T-helper 1 cell treated with Interleukin-12 subunit alpha and Interleukin-12 subunit beta and Interleukin-4 antibody, amounts not matched to agents 30 ng/mL and 1 ng/mL, for 36 hours (primary cell): ENCODE measurements around the gene PHLPP1. TPM values are rescaled to one million over a fixed set of nuclear protein-coding genes. Genes with fewer than 3 reads are reported as not detected.

Experiments
- intact Hi-C: fragments of 100-400 bp; cut with micrococcal nuclease; formaldehyde crosslinking; loops from one replicate; pipeline ENCODE4 v1.15.1; 2024
- total RNA-seq: library from RNA; stranded (reverse); gene quantifications from 2 replicates; pipeline ENCODE4 v1.2.3, GENCODE V29; 2022

PHLPP1 gene
- total RNA-seq, 1 donor from 2014 or later: 8.1 TPM

DNA sequence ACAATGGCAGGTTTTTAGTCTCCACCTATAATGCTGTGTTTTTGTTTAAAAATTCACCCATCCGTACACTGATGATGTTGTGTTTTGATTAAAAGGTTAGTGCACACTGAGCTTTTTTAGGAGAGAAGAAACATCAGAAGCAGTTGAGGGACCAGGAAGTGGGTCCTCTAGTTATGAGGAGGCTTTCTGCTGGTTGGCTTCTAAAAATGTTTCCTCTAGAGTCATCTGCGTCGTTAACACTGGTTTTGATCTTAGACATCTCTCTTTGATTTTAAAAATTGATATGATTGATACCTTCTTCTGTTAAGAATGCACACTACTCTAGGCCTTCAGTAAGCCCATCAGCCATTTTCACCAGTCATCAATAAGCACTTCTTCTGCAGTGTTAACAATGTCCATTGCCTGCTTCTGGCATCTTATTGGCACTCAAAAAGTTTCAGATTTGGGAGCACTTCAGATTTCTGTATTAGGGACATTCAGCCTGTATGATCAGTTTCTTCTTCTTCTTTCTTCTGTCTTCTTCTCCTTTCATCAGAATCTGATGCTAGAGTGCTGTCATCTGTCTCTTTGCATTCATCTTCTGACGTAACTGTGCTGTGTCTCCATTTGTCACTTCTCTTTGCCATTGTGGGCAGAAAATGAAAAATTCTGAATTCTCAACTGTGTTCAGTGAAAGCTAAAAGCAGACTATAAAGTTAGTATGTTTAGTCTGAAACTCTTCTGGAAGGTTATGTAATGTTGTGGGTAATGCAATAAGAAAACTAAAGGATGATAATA lies 56.3 kb downstream of the PHLPP1 start:
- intact Hi-C loops: no loop called here

DNA sequence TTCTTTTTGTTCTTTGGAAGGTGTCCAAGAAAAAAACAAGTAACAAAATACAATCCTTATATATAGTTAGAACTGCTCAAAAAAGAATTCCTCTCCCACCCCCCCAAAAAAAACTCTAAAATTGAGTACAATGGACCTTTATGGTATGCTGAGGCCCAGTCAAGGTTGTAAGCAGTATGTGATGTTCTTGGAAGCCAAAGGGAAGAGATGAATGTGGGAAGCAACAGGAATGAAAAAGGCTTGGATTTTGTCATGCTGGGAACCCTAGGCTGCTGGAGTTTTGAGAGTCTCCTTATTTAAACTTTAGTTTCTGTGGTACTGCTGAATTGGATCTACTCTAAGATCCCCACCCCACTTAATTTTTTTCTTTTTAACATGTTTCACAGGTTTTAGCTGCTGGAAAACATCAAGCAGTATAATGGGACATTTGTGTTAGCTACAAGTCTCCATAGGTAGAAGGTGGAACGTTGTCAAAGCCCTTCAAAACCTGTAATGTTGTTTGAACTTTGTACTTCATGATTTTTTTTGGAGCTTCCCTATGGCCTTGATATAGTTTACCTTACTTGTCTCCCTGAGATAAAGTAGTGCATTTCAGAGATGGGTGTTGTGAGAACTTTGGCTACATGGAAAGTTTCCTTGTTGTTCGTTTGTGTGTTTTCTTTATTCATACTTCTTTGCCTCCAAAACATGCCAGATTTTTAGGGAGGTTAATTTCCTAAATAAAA lies 57.7 kb downstream of the PHLPP1 start:
- intact Hi-C loops: no loop called here

DNA sequence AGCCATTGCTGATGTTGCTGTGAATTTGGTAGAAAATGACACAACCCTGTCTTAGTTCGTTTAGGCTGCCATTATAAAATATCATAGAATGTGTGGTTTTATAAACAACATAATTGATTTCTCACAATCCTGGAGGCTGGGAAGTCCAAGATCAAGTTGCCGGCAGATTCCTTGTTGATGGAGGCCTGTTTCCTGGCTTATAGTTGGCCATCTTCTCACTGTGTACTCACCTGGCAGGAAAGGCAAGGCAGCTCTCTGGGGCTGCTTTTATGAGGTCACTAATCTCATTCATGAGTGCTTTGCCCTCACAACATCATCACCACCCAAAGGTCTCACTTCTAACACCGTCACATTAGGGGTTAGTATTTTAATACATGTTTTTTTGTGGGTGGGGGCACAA lies 58.4 kb downstream of the PHLPP1 start:
- intact Hi-C loops: no loop called here

DNA sequence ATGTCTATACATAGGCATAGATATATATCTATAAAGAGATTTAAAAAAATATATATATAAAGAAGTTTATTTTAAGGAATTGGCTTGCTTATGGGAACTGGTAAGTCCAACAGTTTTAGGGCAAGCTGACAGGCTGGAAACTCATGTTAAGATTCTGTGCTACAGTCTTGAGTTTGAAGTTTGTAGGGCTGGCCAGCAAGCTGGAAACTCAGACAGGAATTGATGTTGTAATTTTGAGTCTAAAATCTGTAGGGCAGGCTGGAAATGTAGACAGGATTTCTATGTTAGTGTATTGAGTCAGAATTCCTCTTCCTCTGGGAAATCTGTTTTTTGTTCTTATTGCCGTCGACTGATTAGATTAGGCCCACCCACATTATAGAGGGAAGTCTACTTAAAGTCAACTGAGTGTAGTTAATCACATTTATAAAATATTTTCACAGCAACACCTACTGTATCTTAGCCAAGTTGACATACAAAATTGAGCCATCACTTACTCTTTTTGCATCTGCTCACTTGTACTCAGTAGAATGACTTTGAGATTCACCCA lies 60.8 kb downstream of the PHLPP1 start:
- intact Hi-C loops: no loop called here

DNA sequence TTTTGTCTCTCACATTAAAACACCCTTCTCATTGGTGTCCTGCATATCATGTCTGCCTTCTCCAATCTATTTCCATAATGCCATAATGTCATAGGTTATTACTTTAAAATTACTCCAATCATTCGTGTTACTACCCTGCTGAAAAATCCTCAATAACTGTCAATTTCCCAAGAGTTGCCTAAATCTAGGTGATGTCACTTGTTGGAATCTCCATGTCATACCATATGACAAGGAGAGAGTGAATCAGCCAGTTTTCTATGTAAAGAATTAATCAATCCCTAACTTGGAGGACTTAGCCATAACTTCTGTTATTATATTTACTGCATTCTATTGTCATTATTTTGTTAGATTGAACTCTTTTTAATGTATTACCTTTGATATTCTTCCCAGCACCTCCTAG lies 62.5 kb downstream of the PHLPP1 start:
- intact Hi-C loops: no loop called here

DNA sequence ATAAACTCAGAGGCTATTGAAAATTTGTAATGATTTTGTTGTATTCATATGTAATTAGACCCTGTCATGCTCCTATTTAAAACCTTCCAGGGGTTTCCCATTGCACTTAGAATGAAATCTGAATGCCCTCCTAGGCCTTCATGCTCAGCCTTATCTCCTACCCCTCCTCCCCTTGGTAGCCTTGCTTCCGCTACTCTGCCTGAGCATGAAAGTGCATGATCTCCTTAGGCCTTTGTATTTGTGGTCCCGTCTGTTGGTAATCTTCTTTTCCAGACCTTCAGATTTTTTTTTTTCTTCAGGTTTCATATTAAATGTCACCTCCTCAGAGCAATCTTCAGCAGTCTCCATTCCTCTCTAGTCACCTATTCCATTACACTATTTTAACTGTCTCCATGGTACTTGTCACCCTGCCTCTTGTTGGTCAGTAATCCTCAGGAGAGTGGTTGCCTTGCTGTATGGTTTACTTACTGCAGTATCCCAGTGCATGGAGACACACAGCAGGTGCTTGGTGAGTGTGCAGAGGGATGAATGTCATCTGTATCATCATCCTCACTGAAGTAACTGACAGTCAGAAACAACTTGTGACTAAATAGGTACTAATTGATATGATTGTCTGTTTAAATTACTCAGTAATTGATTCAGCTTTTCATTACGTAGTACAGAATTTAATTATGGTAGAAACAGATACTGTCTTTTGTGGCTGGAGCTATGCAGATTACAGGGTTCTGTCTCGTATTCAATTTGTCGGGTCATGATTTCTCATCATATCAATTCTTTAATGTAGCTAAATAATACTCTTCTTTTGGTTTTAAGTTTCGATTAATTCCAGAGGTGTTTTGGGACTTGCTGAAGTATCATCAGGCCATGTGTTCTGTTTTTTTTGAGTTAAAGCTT lies 63.9 kb downstream of the PHLPP1 start:
- intact Hi-C loops: no loop called here

DNA sequence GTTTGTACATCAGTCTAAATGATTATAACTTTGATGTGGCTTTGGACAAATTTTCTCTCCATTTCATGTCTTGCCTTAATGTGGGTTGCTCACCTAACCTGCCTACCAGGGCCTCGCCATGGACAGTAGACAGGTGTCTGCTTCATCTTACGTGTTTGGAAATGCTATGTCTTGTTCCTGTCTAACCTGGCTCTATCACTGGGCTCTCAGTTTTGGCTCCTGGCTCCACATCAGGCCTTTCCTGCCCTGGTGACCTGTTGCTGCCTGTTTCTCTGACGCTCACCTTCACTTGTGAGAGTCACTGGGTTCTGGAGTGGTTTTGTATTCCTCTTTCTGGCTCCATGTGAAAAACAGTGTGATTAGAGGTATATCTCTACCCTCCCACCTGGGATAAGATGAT lies 65.9 kb downstream of the PHLPP1 start:
- intact Hi-C loops: loop anchor here (5.0 kb wide), 3 partner anchors 66 to 176 kb away; no protein-coding TSS in a partner anchor

DNA sequence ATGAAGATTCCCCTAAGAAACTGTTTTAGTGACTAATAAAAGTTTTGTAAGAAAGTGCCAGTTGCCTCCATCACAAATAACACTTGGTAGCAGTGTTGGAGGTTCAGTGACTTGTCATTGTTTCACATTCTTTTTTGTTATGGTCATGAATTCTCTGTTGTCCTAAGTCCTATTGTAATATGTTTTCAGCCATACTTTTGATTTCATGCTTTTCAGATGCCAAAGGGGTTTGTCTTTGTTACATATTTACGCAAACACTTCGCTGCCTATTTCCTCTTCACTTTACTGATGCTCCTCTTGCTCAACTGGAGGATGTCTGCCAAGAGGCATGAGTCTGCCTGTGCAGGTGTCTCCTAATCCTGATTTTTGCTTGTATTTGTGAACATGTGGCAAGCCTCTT lies 66.6 kb downstream of the PHLPP1 start:
- intact Hi-C loops: loop anchor here (5.0 kb wide), 3 partner anchors 65 to 175 kb away; no protein-coding TSS in a partner anchor

DNA sequence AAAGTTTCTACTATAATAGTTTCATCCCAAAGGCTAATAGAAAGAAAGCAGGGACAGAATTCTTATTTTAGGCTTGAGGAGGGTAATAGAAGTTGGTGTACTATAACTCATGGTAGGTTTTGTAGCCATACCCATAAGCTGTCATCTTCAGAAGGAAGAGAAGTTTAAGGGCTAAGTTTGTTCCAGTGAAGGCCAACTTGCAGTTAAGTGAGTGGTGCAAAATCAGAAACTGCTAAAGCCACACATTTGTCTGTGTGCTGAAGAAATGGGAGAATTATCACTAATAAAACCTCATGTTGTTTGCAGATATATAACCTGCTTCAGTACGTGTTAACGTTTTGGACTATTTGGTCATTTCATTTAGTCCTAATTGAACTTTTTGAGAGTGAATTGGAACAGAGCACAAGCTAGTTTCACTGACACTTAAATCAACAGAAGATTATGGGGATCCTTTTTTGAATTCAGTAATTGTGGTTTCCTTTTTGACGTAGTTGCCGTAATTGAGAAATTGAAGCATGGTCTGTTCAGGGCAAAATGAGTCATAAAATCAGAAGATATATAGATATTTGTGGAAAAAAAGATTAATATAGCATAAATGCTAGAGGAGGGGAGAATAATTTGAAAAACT lies 69.1 kb downstream of the PHLPP1 start:
- intact Hi-C loops: loop anchor here (2.0 to 5.0 kb wide), 4 partner anchors 63 to 173 kb away; no protein-coding TSS in a partner anchor

DNA sequence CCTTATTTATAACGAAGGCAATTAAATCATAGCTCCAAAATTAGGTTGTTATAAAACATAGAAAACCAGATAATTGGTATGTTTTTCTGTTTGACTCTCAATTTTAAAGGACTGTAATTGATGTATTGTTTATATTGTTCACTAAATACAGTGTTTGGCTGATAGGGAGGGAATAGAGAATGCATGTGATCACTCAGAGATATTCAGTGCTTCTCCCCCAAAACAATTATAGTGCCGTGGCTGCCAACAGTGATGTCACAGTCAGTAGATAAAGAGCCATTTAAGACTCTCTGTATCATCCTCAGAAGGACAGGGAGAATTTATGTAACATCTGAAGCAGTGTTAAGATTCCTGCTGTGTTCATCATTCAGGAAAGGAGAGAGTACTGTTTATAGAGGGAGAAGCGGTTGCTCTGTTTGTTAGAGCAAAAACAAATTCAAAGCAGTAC lies 69.6 kb downstream of the PHLPP1 start:
- intact Hi-C loops: loop anchor here (2.0 to 5.0 kb wide), 4 partner anchors 62 to 172 kb away; no protein-coding TSS in a partner anchor

DNA sequence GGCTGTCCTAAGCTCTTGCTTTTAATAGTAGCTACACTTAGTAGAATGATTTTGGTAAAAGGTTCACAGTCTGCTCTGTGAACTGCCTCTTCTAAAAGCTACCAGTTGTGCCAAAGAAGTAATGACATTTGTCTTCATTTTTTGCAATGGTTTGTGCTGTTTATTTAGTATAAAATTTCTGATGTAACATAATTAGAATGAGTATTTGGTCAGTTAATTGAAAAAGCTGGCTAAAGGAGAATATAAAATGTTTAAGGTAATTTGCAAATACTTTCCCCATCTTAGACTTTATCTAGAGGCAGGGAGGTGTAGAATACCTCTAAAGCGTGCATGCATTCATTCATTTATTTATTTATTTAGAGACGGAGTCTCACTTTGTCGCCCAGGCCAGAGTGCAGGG lies 71.3 kb downstream of the PHLPP1 start:
- intact Hi-C loops: no loop called here

DNA sequence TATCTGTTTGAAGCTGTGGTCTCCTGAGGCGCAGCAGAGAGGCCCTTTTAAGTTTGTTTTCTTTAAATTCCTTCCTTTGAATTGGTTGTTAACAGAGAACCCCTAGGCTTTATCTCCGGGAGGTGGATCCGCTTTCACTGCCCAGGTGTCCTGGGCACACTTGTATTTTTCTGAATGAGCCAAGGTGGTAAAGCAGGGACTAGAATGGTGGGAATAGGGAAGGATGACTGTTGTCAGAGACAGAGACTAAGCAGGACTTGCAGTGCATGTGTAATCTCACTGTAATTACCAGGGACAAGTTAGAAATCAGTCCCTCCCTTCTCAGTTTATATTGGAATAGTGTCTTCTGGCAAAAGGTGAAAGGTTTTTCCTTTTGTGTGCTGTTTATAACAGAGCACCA lies 72.8 kb downstream of the PHLPP1 start:
- intact Hi-C loops: no loop called here

DNA sequence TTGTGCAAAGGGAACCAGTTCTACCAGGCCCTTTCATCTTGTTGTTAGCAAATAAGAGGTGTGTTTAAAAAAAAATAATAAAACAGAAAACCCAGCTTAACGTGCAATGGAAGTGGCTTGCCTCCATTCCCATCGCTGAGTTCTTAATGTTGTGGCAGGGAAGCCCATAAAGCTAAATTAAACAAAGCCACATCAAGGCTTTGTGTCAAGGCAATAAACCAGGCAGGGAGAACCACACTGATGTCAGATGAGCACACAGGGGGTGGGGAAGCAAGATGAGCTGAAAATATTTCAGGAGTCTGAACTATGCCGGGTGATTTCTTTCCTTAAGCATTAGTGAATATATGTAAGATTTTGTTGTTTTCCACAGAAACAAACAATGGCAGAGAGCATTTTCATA lies 73.5 kb downstream of the PHLPP1 start:
- intact Hi-C loops: no loop called here

DNA sequence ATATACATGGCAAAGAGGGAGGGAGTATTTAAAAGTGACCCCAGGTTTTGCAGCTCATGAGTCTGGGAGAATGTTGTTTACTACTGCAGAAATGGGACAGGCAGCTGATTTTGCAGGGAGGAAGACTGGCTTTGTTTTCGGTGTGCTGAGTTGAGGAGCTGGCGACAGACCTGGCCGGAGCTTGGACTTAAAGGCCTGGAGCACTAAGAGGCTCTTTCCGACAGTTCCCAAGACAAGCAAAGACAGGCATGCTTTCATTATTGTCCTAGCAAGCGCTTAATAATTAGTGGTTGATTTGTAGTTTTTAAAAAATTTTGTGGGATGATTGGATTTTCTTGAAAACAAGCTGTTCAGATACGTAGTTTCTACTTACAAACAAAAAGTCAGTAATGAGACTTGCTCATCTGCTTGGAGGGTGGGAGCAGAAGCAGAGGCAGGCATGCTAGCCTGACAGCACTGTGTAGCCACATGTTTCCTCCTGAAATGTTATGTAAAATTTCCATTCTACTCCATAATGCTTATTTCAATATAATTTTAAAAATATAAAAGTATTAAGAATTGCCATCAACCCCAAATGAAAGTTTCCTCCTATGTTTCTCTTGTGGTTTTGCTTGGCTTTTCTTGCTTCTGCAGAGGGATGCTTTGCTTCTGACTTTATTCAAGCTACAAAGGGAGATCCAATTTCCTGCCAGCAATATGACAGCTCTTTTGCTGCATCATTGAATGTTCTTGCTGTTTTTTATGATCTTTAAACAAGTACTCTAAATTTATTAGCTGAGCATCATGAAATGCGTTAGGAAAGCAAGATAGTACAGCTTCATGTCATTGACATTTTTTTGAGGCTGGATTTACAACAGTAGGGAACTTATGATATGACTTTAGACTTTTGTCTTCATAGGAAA lies 75.8 kb downstream of the PHLPP1 start:
- intact Hi-C loops: no loop called here

DNA sequence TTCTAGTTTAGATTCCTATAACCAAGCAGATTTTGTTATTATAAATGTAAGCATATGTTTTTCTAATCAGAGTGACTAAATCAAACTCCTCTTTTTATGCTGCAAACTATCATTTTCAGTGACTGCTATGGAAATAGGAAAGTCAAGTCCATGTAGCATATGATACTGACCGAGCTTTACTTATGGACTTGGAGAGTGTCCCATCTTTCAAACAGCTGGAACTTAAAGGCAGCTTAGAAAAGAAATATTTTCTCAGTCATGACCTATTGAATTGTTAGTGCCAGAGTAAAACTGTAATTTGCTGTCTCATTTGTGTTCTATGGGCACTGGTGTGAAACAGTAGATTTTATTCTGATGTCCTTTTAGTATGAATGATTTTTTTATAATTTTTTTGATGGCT lies 76.7 kb downstream of the PHLPP1 start:
- intact Hi-C loops: no loop called here

DNA sequence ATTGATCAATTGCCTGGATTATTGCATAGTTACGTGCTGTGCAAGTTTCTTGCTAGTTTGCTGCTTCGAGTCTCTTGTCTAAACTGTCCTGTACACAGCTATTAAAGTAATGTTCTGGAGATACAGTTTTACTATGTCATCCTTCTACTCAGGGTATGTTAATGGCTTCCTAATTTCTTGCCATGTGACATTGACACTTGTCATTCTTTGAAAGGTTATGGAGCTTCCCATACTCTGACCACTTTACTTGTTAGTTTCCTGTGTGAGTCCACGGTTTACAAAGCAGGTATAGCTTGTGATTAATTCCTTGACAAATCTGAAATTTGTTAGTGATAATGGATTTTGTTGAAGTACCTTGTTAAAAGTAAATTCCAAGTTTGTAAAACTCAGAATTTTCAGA lies 80.5 kb downstream of the PHLPP1 start:
- intact Hi-C loops: no loop called here

DNA sequence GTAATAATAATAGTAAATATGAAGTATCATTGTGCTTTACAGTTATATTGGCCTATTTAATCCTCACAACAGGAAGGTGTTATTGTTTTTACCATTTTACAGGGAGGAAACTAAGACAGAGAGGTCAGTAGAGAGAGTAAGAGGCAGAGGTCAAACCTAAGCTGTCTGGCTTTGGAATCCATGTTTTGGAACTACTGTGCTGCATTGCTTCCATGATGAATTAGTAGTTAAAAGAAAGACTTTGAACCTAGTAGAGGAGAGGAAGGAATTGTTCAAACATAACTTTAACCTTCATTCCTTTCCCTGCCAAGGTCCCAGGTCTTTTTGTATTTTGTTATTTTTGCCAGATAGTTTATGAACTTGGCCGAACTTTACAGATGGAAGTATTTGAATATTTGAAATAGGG lies 80.9 kb downstream of the PHLPP1 start:
- intact Hi-C loops: no loop called here

DNA sequence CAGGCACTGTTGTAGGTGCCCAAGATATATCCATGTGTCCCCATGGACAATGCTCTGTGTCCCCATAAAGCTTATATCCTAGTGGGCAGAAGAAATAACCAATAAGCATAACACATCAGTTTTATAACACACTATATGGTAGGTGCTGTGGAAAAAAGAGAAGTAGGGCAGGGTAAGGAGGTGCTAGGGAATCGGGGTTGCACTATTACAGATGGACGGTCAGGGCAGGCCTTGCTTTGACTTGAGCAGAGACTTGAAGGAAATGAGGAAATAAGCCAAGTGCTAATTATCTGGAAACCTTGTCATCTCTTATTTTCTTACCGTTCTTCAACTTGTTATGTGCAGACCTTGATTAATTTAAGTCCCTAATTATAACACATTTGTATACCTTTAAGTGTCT lies 82.0 kb downstream of the PHLPP1 start:
- intact Hi-C loops: no loop called here

DNA sequence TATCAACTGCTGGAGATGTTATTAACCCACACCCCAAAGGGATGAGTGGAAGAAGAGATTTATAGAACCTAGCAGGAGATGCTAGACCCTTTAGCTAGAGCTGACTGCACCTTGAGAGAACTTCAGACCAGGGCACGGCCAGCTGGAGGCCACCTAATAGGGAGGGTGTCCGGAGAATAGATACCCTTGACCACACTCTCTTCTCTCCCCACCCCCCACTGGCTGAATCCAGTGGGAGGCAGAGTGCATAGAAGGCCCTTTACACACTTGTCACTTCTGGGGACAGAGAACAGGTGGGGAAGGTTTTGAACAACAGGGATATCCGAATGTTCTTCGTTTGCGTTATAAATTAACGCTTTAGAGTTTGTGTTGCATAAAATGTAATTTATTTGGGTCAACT lies 84.6 kb downstream of the PHLPP1 start:
- intact Hi-C loops: no loop called here

DNA sequence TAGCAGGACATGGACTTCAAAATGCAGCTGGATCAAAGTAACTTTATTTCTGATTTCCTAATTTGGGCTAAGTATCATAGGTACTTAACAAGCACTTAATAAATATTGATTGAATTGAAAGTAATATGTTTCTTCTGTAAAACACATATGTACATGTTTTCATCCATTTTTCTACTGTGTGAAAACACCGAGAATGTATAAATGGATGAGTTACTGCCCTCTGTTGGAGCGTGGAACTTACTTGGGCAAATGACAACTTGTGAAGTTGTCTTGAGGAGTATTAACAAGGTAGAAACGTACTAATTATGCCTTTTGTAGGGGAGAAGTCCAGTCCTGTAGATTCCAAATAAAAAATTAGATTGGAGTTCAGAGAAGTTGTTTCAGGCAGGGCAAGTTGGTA lies 87.2 kb downstream of the PHLPP1 start:
- intact Hi-C loops: no loop called here
